ENCODE results near the gene LPP.

DNA sequence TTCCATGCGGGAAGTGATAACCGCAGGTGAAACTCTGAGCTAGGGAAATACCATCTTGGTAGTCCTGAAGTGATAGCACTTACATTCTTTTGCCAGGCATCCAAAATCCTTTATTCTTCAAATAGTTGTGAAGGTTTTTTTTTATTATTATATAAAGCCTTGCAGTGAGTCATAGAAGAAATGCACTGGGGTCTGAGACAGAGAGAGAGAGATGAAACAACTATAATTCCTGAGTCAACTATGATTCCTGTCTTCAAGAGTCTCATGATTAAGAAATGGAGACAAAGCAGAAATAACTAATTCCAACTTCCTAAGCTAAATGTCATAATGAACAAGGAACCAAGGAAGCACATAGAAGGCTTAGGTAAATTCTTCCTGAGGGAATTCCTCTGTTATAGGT lies 495.6 kb downstream of the LPP start:
- TF ChIP-seq, protein P1, sequence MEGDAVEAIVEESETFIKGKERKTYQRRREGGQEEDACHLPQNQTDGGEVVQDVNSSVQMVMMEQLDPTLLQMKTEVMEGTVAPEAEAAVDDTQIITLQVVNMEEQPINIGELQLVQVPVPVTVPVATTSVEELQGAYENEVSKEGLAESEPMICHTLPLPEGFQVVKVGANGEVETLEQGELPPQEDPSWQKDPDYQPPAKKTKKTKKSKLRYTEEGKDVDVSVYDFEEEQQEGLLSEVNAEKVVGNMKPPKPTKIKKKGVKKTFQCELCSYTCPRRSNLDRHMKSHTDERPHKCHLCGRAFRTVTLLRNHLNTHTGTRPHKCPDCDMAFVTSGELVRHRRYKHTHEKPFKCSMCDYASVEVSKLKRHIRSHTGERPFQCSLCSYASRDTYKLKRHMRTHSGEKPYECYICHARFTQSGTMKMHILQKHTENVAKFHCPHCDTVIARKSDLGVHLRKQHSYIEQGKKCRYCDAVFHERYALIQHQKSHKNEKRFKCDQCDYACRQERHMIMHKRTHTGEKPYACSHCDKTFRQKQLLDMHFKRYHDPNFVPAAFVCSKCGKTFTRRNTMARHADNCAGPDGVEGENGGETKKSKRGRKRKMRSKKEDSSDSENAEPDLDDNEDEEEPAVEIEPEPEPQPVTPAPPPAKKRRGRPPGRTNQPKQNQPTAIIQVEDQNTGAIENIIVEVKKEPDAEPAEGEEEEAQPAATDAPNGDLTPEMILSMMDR (IDR thresholded peaks at IDR 0.05; ENCODE audit: insufficient read depth, low read length, poor library complexity, severe bottlenecking) = no peak
- TF ChIP-seq EZH2phosphoT487 (conservative IDR thresholded peaks at IDR 0.05; ENCODE audit: low read length) = no peak

All from SU-DHL-6 (cell line).